Thoracic aorta (tissue), 2 donors: ENCODE results near the gene BTN2A1. TPM values are rescaled to one million over a fixed set of nuclear protein-coding genes. Genes with fewer than 3 reads are reported as not detected.

Source experiments
- ATAC-seq: fragments of 150-250 bp; one replicate; pipeline ENCODE4 v1.8.0; 2017; ENCODE audit warnings: low read depth; ENCODE audit not compliant: insufficient number of reproducible peaks, low FRiP score
- DNase-seq: peaks from one replicate; pipeline ENCODE4 v3.0.0-alpha.2; 2020; ENCODE audit warnings: low spot score
- H3K27ac ChIP-seq, 2 donors: fragments of 200-600 bp; sonication (generic); 1 replicate in 1 of 2; 2 replicates in 1 of 2; pipeline ENCODE4 v1.5.1; 2016; ENCODE audit warnings: mild to moderate bottlenecking in 2 of 2, moderate library complexity in 2 of 2
- H3K27me3 ChIP-seq: fragments of 200-600 bp; sonication (generic); replicated peaks from 2 replicates; pipeline ENCODE4 v1.6.0; 2016; ENCODE audit warnings: mild to moderate bottlenecking; ENCODE audit not compliant: insufficient read depth
- H3K36me3 ChIP-seq: fragments of 200-600 bp; sonication (generic); one replicate; pipeline ENCODE4 v1.5.1; 2016
- H3K4me1 ChIP-seq, 2 donors: fragments of 200-600 bp; sonication (generic); 1 replicate in 1 of 2; 2 replicates in 1 of 2; pipeline versions ENCODE4 v1.5.1 to v1.6.0; 2016; ENCODE audit warnings: low read depth in 2 of 2, mild to moderate bottlenecking in 1 of 2; ENCODE audit not compliant: control insufficient read depth in 1 of 2
- H3K4me3 ChIP-seq: fragments of 200-600 bp; sonication (generic); 2 replicates; pipeline ENCODE4 v1.5.1; 2016; ENCODE audit warnings: mild to moderate bottlenecking
- H3K9me3 ChIP-seq: fragments of 200-600 bp; sonication (generic); 2 replicates; pipeline ENCODE4 v1.5.1; 2016
- total RNA-seq, 2 donors: library from RNA; depleted of rRNA; stranded (reverse); fragments of >200 nt; gene quantifications; one replicate each; pipeline versions ENCODE4 v1.1.0 to v1.2.3, GENCODE V29; 2016
- TF ChIP-seq, protein P1 (sequence below): fragments of 200-600 bp; sonication (generic); IDR thresholded peaks from one replicate; pipeline ENCODE4 v1.5.1; 2019; ENCODE audit warnings: antibody characterized with exemption

BTN2A1 gene
- total RNA-seq = 10 to 100 TPM; 22.9 to 24.5 TPM

DNA sequence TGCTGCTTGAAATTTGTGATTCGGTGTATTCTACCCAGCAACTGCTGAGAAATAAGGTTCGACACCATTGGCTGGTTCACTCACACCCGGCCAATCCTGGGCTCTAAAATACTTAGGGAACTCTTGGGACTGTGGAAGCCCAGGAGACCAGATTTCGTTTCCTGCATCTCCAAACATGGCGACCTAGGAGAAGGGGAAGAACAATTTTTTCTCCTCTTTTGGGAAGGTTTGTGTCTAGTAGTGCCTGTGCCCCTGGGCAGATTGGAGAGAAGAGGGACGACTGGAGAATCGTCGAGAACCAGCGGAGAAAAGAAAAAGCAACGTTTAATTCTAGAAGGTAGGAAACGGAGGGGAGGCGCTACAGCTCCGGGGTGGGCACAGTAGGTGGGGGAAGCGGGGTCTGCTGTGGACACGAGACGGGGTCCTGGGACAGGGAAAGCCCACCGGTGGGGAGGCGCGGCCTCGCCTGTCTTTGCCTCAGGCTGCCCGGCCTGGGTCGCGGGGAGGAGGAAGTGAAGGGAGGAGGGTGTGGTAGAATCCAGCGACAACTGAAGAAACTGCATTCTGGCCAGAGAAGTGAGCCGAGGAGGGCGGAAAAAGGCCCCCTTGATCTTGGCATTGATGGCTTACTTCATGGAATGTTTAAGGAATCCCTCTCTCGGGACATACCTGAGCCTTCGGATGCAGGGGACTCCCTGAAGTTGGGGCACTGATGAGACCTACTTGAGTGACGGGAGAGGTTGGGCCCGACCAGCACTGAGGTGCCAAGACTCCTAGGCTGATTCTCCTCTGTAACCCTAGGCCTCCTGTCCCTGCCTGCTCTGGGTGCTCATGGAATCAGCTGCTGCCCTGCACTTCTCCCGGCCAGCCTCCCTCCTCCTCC, at the start of gene BTN2A1:
Gene BTN2A1 (plus strand): TSS at position 150 of the 883 bp plus-strand sequence. CDS start 682 bp downstream, at position 832.
- peaks cover 35 to 48% of the 10 kb centered on the region in 2 donors for H3K4me1 ChIP-seq
- TF ChIP-seq, protein P1, sequence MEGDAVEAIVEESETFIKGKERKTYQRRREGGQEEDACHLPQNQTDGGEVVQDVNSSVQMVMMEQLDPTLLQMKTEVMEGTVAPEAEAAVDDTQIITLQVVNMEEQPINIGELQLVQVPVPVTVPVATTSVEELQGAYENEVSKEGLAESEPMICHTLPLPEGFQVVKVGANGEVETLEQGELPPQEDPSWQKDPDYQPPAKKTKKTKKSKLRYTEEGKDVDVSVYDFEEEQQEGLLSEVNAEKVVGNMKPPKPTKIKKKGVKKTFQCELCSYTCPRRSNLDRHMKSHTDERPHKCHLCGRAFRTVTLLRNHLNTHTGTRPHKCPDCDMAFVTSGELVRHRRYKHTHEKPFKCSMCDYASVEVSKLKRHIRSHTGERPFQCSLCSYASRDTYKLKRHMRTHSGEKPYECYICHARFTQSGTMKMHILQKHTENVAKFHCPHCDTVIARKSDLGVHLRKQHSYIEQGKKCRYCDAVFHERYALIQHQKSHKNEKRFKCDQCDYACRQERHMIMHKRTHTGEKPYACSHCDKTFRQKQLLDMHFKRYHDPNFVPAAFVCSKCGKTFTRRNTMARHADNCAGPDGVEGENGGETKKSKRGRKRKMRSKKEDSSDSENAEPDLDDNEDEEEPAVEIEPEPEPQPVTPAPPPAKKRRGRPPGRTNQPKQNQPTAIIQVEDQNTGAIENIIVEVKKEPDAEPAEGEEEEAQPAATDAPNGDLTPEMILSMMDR = no peak
- H3K4me3 ChIP-seq = peak within 1 kb of the TSS; percentile 85
- H3K36me3 ChIP-seq = peaks cover 9% of the 10 kb centered on the region
- DNase-seq (peak; percentile 55), ATAC-seq (peak; percentile 98)
- no peaks in the 10 kb centered on the region for H3K27me3 ChIP-seq
- H3K9me3 ChIP-seq = no peaks in the 10 kb centered on the region
- peak within 1 kb of the TSS; percentile 86 to 94 for H3K27ac ChIP-seq

DNA sequence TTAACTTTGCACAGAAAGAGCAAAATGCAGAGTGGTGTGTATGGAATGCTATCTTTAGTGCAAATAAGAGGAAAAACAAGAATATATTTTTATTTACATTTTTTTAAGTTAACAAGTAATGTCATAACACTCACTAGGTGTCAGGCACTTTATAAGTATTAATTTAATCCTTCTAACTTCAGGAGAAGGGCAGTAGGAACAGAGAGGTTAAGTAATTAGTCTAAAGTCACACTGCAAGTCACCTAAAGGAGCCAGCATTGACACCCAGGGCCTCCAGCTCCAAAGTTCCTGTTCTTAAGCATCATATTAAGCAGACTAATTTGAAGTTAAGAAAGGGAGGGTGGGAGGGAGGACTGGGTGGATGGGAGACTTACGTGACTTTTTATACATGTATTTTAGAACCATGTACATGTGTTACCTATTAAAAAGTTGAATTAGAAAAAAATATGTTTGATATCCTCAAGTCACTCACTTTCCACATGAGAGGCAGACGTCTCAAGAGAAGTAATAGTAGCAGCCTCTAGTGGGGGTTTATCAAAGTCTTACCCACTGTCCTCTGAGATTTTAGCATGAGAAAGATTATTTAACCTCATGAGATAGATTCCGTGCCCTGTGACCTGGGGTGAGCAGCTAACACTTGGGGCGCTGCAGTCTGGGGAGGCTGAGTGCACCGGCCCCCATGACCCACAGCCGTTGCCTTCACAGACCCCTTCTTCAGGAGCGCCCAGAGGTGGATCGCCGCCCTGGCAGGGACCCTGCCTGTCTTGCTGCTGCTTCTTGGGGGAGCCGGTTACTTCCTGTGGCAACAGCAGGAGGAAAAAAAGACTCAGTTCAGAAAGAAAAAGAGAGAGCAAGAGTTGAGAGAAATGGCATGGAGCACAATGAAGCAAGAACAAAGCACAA, 48.7 kb upstream of the BTN2A1 start:
- Histone ChIP-seq H3K4me3 (no peak overlapping the region), H3K36me3 (peaks cover 8% of the 10 kb centered on the region), H3K27ac (no peak overlapping the region), H3K4me1 (no peaks in the 10 kb centered on the region), H3K27me3 (no peaks in the 10 kb centered on the region), H3K9me3 (no peaks in the 10 kb centered on the region)
- TF ChIP-seq, protein P1 = no peak
- no peak for ATAC-seq
- DNase-seq = no peak

DNA sequence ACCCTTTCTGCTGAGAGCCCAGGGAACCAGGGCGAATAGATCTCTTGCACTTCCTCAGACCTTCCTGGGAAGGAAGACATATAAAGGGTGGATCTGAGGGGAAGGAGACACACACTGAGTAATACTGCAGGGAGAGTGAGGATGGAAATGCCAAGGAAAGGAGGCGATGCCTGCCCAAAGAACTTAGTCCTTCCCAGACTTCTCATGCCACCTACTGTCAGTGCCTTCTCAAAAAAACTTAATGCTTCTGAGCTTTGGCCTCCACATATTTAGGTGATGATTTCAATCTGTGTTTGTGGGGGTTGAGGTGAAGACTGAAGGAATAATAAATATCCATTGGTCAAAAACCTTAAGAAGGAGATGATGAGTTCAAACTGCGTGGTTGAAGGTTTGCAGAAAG, 46.0 kb upstream of the BTN2A1 start:
- no peak for ATAC-seq
- H3K36me3 ChIP-seq = peaks cover 8% of the 10 kb centered on the region
- H3K27me3 ChIP-seq = no peaks in the 10 kb centered on the region
- H3K27ac ChIP-seq = no peak overlapping the region
- DNase-seq = no peak
- no peaks in the 10 kb centered on the region for H3K9me3 ChIP-seq
- no peak overlapping the region for H3K4me3 ChIP-seq
- TF ChIP-seq, protein P1 = no peak
- no peaks in the 10 kb centered on the region for H3K4me1 ChIP-seq

DNA sequence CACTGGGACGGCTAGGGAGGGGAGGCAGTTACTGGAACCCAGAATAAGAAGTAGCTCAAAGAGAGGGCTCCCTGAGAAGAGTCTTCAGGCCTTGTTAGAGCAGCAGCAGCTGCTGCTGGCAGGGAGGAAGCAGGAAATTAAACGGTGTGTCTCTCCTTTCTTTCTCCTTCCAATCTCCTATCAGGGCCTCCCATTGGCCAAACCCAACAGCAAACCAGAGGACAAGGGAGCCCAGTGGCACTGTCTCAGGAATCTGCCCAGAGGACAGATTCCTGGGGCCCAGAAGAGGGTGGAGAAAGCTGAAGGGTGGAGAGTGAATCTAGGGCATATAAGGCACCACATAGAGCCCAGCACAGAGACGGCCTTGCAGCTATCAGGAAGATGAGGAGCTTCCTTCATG, 45.5 kb upstream of the BTN2A1 start:
- Histone ChIP-seq H3K9me3 (no peaks in the 10 kb centered on the region), H3K4me1 (no peaks in the 10 kb centered on the region), H3K36me3 (peaks cover 8% of the 10 kb centered on the region), H3K27me3 (no peaks in the 10 kb centered on the region), H3K27ac (no peak overlapping the region), H3K4me3 (no peak overlapping the region)
- DNase-seq (no peak), ATAC-seq (no peak)
- TF ChIP-seq, protein P1 = no peak

DNA sequence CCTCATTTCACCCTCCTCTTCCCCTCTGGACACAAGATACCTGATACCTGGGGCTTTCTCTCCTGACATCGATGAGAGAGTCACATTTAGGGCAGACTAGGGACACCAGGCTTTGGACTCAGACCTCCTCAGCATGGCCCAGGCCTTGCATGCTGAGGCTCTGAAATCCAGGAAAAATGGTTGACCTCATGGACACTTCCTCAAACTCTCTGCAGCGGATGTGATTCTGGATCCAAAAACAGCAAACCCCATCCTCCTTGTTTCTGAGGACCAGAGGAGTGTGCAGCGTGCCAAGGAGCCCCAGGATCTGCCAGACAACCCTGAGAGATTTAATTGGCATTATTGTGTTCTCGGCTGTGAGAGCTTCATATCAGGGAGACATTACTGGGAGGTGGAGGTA, 44.8 kb upstream of the BTN2A1 start:
- Histone ChIP-seq H3K9me3 (no peaks in the 10 kb centered on the region), H3K4me3 (no peak overlapping the region), H3K36me3 (peaks cover 4% of the 10 kb centered on the region), H3K4me1 (no peaks in the 10 kb centered on the region), H3K27ac (no peak overlapping the region), H3K27me3 (no peaks in the 10 kb centered on the region)
- no peak for ATAC-seq
- no peak for DNase-seq
- TF ChIP-seq, protein P1 = no peak
